NCI-H510A (cell line): ENCODE results near the gene POLG.

ENCODE experiments used
- DNase-seq: peaks from one replicate; lab custom pipeline; 2025; lab: John Stamatoyannopoulos, UW

Gene POLG

DNA sequence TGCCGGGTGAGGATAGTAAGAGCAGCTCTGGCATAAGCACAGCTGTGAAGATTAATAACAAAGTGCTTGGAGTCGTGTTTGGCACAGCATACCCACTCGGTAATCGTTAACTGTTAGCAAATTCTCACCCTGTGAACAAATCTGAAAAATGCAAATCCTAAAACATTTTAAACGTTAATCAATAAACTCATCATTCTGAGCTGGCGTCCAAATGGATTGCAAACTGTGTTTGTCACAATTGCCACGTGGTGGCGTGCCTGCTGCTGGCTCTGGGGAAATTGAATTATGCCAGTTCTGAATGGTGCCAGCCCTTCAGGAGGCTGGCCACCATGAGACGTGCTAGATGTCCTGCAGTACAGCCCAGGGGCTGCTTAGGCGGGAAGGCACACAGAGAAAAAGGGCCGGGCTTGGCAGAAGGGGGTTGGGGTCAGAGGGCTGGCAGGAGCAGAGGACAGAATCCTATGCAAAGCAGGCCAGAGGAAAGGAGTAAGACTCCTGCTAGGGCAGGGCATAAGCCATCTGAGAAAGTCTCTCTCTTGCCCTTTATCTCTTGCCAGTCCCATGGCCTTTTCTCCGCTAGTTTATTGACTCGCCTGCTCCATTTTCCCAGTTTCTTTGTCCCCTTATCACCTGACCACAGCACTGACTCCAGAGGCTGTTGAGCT is 22.1 kb upstream of the POLG start:
- DNase-seq: no peak

GRCh38 chr15:89353991-89354390 is 19.4 kb upstream of the POLG start:
- DNase-seq: no peak

GRCh38 chr15:89352476-89352875 is 17.9 kb upstream of the POLG start:
- DNase-seq: no peak

GRCh38 chr15:89349206-89349558 is 14.6 kb upstream of the POLG start:
- no peak for DNase-seq

DNA sequence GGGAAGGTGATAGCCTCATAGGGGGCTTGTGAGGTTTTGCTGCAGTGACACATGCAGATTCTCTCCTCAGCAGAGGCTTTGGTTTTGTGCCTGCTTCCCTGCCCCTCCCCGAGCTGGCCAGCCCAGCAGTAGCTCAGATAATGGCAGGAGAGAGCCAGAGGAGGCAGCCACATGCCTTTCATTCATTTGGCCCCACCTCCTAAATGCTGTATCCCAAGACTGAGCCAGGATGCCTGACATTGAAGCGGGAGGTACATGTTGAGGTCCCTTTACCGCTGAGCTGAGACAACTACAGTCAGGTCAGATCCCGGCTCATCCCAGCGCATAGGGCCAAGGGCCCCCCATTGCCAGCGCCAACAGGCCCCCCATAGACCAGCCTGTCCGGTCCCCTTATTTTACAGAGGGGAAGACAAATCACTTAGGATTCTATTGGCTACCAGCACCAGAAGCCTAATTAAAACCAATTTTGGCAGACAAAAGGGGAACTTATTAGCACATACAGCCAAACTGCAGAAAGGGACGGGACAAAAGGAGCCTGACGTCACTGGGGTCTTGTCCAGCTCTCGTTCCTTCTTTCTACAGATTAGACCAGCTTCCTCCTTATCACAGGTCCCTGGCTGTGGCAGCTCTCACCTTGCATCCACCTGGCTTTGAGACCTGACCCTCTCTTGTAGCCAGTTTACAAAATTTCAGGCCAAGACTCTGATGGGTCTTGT is 12.1 kb upstream of the POLG start:
- no peak for DNase-seq

GRCh38 chr15:89345248-89345647 is 10.6 kb upstream of the POLG start:
- no peak for DNase-seq

DNA sequence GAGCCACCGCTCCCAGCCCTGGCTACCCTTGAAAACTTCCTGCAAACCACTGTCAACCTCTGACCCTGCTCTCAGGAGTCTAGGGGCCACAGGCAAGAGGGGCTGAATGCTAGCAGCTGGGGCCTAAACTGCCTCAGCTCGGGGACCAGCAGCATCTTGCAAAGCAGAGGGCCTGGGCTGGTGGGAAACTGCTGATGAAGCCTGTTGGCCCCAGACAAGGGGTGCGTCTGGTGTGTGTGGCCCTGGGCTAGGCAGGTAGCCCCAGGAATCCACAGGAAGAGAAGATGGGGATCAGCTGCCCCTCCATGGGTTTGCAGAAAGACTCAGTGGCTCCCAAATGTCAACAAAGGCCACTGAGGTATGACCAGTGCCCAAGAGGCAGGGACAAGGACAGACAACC is 8.2 kb upstream of the POLG start:
- DNase-seq: no peak

DNA sequence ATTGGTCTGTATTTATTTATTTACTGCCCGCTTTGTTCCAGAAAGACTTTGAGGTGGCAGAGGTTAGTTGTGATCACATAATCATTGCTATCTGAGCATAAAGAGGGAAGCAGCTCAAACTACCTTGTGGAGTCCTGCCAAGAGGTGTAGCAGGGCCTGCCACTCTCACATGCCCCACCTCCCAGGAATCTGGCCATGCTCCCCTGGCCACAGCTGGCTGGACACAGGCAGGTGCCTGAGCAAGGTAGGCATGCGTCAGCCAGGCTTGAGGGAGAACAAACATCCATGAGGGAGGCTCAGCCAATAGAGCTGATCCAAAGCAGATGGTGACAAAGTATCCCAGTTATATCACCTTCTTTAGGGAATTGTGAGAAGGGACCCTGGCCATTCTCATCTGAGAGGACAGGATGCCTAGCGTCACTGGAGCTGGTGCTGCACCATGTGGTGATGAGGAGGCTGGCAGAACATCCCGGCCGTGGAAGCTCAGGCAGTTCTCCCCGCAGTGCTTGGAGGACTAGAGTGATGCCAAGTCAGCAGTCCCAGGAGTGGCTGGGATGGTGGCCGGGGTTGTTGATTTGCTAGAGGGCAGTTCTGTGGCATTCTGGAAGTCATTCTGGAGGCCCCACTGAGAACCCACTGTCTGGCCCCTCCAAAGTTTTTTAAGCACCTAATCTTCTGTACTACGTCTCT is 6.8 kb upstream of the POLG start:
- DNase-seq: no peak

- no peak for DNase-seq
These were observed 5.9 kb upstream of the POLG start for GRCh38 chr15:89340573-89340972.

DNA sequence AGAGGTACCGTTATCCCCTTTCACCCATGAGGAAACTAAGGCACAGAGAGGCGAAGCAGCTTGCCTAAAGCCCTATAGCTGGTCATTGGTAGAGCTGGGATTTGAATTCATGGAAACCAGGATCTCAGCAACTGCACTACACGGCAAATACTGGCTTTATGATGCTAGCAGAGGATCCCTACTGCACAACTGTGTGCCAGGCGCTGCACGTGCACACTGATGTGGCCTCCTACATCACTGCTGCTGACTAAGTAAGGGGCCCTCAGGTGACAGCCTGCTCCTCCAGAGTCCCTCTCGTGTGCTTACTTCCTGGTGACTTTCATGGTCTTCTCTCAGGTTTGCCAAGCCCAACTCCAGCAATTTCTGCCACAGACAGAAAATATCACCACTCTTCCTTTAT is 3.4 kb upstream of the POLG start:
- no peak for DNase-seq

GRCh38 chr15:89335298-89336041 is 846 bp upstream of the POLG start:
- DNase-seq: peak; percentile 52

DNA sequence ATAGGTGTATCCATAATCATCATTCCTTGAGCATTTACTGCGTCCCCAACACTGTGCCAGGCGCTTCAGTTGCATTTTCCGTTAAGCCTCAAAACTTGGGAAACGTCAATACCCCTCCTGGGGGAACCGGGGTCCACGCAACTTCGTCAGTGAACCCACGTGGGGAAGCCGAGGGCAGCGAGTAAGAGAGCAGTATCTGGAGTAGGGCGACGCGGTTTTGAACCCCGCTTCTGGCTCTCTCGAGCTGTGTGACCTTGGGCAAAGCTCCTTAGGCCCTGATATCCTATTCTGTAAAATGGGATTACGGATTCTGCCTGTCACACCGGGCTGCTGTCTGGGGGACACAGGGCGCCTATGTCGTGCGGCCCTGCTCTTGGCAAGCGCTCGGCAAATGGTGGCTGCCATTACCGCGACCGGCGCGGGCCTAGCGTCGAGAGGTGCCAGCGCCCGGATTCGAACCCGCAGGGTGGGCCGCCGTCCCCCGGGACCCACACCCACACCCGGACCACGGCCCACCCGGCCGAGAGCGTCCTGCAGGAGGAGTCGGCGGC is 590 bp downstream of the POLG start:
- no peak for DNase-seq

- no peak for DNase-seq
These were observed 1.4 kb downstream of the POLG start for GRCh38 chr15:89333011-89333860.

- no peak for DNase-seq
These were observed 2.2 kb downstream of the POLG start for GRCh38 chr15:89332446-89332845.

DNA sequence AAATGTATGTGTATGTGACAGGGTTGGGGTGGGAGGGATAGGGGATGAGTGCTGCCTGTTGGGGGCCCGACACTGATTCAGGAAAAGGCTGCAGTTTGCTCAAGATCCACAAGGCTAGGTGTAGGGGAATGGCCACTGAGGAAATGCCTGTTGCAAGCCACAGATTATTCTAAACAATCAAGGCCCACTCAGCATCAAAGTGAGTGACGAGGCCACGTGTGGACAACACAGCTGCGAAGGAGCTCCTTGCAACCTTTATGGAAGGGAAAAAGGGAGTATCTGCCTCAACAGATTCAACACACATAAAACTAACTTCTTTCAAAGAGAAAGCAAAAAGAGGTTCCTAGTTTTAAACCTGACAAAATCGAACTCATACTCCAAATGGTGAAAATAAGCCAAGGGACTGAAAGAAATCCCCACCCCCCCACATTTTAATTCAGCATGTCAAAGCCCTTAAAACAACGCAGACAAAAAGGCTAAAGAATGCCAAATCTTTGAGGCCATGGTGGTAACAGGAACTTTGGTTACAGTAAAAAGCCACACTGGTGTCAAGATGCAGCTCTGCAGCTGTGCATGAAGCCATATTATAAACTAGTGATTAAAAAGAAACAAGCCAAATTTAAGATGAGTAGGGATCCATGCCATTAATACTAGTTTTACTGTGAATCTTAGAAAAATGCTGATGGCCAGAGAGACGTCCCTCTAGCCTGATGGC is 3.6 kb downstream of the POLG start:
- no peak for DNase-seq

- no peak for DNase-seq
These were observed 4.5 kb downstream of the POLG start for GRCh38 chr15:89330119-89330518.

DNA sequence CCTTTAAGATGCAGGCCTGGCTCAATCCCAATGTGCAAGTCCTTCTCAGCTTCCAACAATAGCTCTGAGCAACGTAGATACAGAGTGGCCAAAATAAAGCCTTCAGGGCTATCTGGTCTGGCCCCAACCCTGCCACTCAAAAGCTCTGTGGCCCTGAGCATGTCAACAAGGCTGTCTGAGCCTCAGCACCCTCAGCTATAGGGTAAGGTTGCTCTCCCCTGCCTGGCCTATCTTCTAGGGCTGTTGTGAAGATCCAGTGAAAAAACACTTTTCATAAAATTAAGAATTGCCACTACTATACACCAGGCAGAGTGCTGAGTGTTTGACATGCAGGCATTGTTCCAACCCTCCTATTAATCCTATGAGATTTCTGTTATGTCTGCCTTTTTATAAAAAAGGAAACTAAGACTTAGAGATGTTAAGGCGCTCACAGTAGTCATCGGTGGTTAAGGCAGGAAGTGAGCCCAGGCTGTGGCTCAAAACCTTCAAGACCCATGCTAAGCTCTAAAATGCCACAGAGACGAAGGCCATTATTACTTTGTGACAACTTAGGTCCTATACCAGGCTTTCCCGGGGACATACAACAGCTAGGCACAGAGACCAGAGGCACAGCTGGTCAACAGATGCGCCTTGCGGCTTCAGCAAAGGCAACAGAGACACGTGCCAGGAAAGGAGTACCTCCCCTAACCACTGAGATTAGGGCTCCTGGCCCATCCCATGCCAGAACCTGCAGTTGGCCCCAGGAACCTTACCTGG is 5.1 kb downstream of the POLG start:
- no peak for DNase-seq

DNA sequence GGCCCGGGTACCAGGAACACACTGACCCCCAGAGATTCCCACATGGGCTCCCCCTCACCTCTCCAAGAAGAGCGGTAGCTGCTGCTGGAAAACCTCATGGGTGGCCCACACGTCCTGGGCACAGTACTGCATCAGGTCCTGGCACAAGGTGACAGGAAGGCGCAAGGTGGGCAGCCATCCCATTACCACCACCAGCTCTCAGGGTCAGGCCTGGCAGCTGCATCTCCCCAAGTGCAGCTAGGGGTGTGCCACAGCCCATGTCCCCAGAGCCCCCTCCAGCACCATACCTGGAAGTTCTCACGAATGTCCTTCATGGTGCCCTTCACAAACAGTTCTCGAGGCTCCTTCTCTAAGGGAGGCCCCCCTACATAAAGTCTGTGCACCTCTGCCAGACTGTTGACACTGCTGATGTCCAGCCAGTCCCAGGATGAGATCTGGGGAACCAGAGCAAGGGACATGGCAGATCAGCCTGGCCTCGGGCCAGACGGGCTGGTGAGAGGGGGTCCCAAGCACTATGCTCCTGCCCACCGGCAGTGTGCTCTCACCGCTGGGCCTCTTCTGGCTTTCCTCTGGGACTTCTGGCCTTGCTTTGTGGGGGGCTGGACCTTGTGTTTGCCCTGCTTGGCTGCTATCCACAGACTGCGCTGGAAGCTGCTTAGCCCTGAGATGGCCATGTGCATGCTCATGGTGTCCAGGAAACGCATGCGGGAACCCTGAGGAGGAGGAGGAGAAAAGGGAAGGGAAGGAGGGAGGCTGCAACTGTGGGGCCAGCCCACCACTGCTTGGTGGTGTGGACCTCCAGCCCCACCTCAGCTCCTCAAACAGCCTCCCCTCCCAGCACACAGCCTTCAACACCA is 6.0 kb downstream of the POLG start:
- no peak for DNase-seq

- DNase-seq: no peak
These were observed 7.5 kb downstream of the POLG start for GRCh38 chr15:89327113-89327512.
